Fibroblast of lung (primary cell): Measurements from ENCODE around the gene DSTN. TPM values are rescaled to one million over a fixed set of nuclear protein-coding genes. Genes with fewer than 3 reads are reported as not detected.

ENCODE experiments used
- DNase-seq, 2 donors: peaks; one replicate each; pipeline versions ENCODE4 v3.0.0 to v3.0.0-alpha.2; 2010; ENCODE audit warnings: low read depth in 2 of 2
- H2AFZ ChIP-seq: 2 replicates; pipeline ENCODE4 v1.5.1; 2012; ENCODE audit warnings: low read length, control low read depth, inconsistent platforms
- H3K27ac ChIP-seq: 2 replicates; pipeline ENCODE4 v1.5.1; 2011; ENCODE audit warnings: low read length, control low read depth; ENCODE audit not compliant: insufficient read depth
- H3K27me3 ChIP-seq: 2 replicates; pipeline ENCODE4 v1.5.1; 2011; ENCODE audit warnings: mild to moderate bottlenecking, low read length; ENCODE audit not compliant: control insufficient read depth, insufficient read depth
- H3K36me3 ChIP-seq: 2 replicates; pipeline ENCODE4 v1.5.1; 2011; ENCODE audit warnings: low read length; ENCODE audit not compliant: control insufficient read depth, insufficient read depth
- H3K4me1 ChIP-seq: 2 replicates; pipeline ENCODE4 v1.5.1; 2011; ENCODE audit warnings: low read length; ENCODE audit not compliant: control insufficient read depth, insufficient read depth; ENCODE audit errors: extremely low read depth
- H3K4me2 ChIP-seq: 2 replicates; pipeline ENCODE4 v1.5.1; 2011; ENCODE audit warnings: low read length, control low read depth; ENCODE audit not compliant: insufficient read depth; ENCODE audit errors: extremely low read depth
- H3K4me3 ChIP-seq, 4 experiments: fragments of 200-600 bp in 1 of 4; sonication (generic) in 1 of 4; replicated peaks in 1 of 4; 2 replicates each; pipeline ENCODE4 v1.5.1; 2011 to 2016; ENCODE audit warnings: low read length in 4 of 4, low read depth in 3 of 4, mild to moderate bottlenecking in 3 of 4, control low read depth in 2 of 4, inconsistent platforms in 1 of 4, mixed read lengths in 1 of 4; ENCODE audit not compliant: insufficient read depth in 1 of 4; ENCODE audit errors: control extremely low read depth in 1 of 4
- H3K79me2 ChIP-seq: 2 replicates; pipeline ENCODE4 v1.5.1; 2012; ENCODE audit warnings: mild to moderate bottlenecking, low read length, inconsistent platforms; ENCODE audit not compliant: control insufficient read depth, insufficient read depth
- H3K9ac ChIP-seq: 2 replicates; pipeline ENCODE4 v1.5.1; 2011; ENCODE audit warnings: mild to moderate bottlenecking, low read length, control low read depth; ENCODE audit not compliant: insufficient read depth
- H3K9me3 ChIP-seq: 2 replicates; pipeline ENCODE4 v1.5.1; 2012; ENCODE audit warnings: low read depth, low read length; ENCODE audit not compliant: control insufficient read depth, insufficient read depth
- H4K20me1 ChIP-seq: 2 replicates; pipeline ENCODE4 v1.5.1; 2011; ENCODE audit warnings: low read length; ENCODE audit not compliant: control insufficient read depth, insufficient read depth; ENCODE audit errors: extremely low read depth
- CTCF ChIP-seq, 2 donors: IDR thresholded peaks in 1 of 2; conservative IDR thresholded peaks in 1 of 2; 1 replicate in 1 of 2; 2 replicates in 1 of 2; pipeline ENCODE4 v1.5.1; 2011 to 2012; ENCODE audit warnings: low read length in 2 of 2, control low read depth in 1 of 2, inconsistent platforms in 1 of 2, low read depth in 1 of 2, mild to moderate bottlenecking in 1 of 2
- EZH2 ChIP-seq: IDR thresholded peaks from 2 replicates; pipeline ENCODE4 v1.5.1; 2012; ENCODE audit warnings: low read length, control low read depth, mild to moderate bottlenecking; ENCODE audit errors: missing control alignments
- polyA plus RNA-seq, 2 donors: library from polyadenylated mRNA; depleted of rRNA in 1 of 2; stranded (reverse) in 1 of 2; unstranded in 1 of 2; fragments of >200 nt; gene quantifications; 2 replicates each; pipeline ENCODE4 v1.2.1, GENCODE V29; 2011 to 2012; ENCODE audit warnings: missing spikeins in 1 of 2
- total RNA-seq: library from RNA; depleted of rRNA; stranded (reverse); fragments of >200 nt; gene quantifications from 2 replicates; pipeline ENCODE4 v1.2.1, GENCODE V29; 2014

DSTN gene
- total and polyA plus RNA-seq, 2 donors (not counting 1 experiment from before 2014, with no cell fraction given) = 289 to 737 TPM

GRCh38 chr20:17614812-17615644 lies 45.2 kb downstream of the DSTN start:
- peaks cover 58% of the 10 kb centered on the region for H3K36me3 ChIP-seq
- DNase-seq = no peak
- no peak overlapping the region for H3K27ac ChIP-seq

GRCh38 chr20:17615645-17616479 lies 46.0 kb downstream of the DSTN start:
- H2AFZ ChIP-seq = no peak overlapping the region
- no peaks in the 10 kb centered on the region for H3K79me2 ChIP-seq
- peaks cover 7% of the 10 kb centered on the region for H3K4me1 ChIP-seq
- no peak overlapping the region for H3K27ac ChIP-seq
- H3K9me3 ChIP-seq = no peaks in the 10 kb centered on the region
- no peak for DNase-seq
- H3K4me3 ChIP-seq = no peak overlapping the region
- H3K9ac ChIP-seq = no peak overlapping the region
- no peaks in the 10 kb centered on the region for H4K20me1 ChIP-seq
- TF ChIP-seq EZH2 (no peak), CTCF (conservative IDR thresholded peaks at IDR 0.05 in 1 of 2, IDR thresholded peaks at IDR 0.05 in 1 of 2; ENCODE audit: low read depth in 1 of 2, low read length in 2 of 2) (no peak)
- H3K36me3 ChIP-seq = peaks cover 62% of the 10 kb centered on the region
- H3K27me3 ChIP-seq = no peaks in the 10 kb centered on the region
- H3K4me2 ChIP-seq = no peak overlapping the region

More at GRCh38 chr20:17614812-17615644, 45.2 kb downstream of the DSTN start:
- no peak overlapping the region for H2AFZ ChIP-seq
- no peaks in the 10 kb centered on the region for H3K79me2 ChIP-seq
- H3K4me1 ChIP-seq = peaks cover 7% of the 10 kb centered on the region
- no peak overlapping the region for H3K4me3 ChIP-seq
- no peak overlapping the region for H3K9ac ChIP-seq
- no peaks in the 10 kb centered on the region for H3K9me3 ChIP-seq
- TF ChIP-seq CTCF (conservative IDR thresholded peaks at IDR 0.05 in 1 of 2, IDR thresholded peaks at IDR 0.05 in 1 of 2; ENCODE audit: low read depth in 1 of 2, low read length in 2 of 2) = no peak
- TF ChIP-seq EZH2 = no peak
- H3K27me3 ChIP-seq = no peaks in the 10 kb centered on the region
- no peak overlapping the region for H3K4me2 ChIP-seq
- H4K20me1 ChIP-seq = no peaks in the 10 kb centered on the region

- Histone ChIP-seq H3K9ac (no peak overlapping the region), H4K20me1 (no peaks in the 10 kb centered on the region), H3K4me2 (no peak overlapping the region), H3K4me1 (peaks cover 7% of the 10 kb centered on the region), H3K27me3 (no peaks in the 10 kb centered on the region), H3K79me2 (no peaks in the 10 kb centered on the region), H3K9me3 (no peaks in the 10 kb centered on the region), H3K27ac (no peak overlapping the region), H3K36me3 (peaks cover 64% of the 10 kb centered on the region), H2AFZ (no peak overlapping the region), H3K4me3 (no peak overlapping the region)
- DNase-seq = no peak
- TF ChIP-seq CTCF (conservative IDR thresholded peaks at IDR 0.05 in 1 of 2, IDR thresholded peaks at IDR 0.05 in 1 of 2; ENCODE audit: low read depth in 1 of 2, low read length in 2 of 2) (no peak), EZH2 (no peak)
Observed at GRCh38 chr20:17616480-17617211, 46.8 kb downstream of the DSTN start.
